HG03354 (cell line): ENCODE results near the gene PRAF2.

Source experiments
- ATAC-seq: cut with Tn5 transposase; IDR thresholded peaks from one replicate; pipeline ENCODE4 v1.9.1; 2021; ENCODE audit warnings: mild to moderate bottlenecking; ENCODE audit not compliant: unreplicated experiment, poor library complexity, severe bottlenecking

PRAF2 gene

GRCh38 chrX:49077941-49078340 is 4.1 kb upstream of the PRAF2 start:
- no peak for ATAC-seq

- no peak for ATAC-seq
Observed at GRCh38 chrX:49075347-49075746, 1.5 kb upstream of the PRAF2 start.

GRCh38 chrX:49072712-49073095 is 1.1 kb downstream of the PRAF2 start:
- no peak for ATAC-seq

GRCh38 chrX:49071877-49072711 is 1.7 kb downstream of the PRAF2 start:
- ATAC-seq: no peak

- no peak for ATAC-seq
Observed at GRCh38 chrX:49070988-49071387, 2.8 kb downstream of the PRAF2 start.

GRCh38 chrX:49069038-49069437 is 4.8 kb downstream of the PRAF2 start:
- ATAC-seq: no peak

GRCh38 chrX:49067285-49068120 is 6.3 kb downstream of the PRAF2 start:
- no peak for ATAC-seq

GRCh38 chrX:49066690-49067089 is 7.1 kb downstream of the PRAF2 start:
- ATAC-seq: no peak

GRCh38 chrX:49066278-49066677 is 7.5 kb downstream of the PRAF2 start:
- ATAC-seq: no peak

GRCh38 chrX:49064735-49065134 is 9.1 kb downstream of the PRAF2 start:
- ATAC-seq: no peak

- no peak for ATAC-seq
Observed at GRCh38 chrX:49064303-49064702, 9.5 kb downstream of the PRAF2 start.

- ATAC-seq: no peak
Observed at GRCh38 chrX:49063715-49064114, 10.1 kb downstream of the PRAF2 start.

GRCh38 chrX:49061916-49062315 is 11.9 kb downstream of the PRAF2 start:
- ATAC-seq: no peak

GRCh38 chrX:49061490-49061889 is 12.3 kb downstream of the PRAF2 start:
- no peak for ATAC-seq

- no peak for ATAC-seq
Observed at GRCh38 chrX:49060914-49061313, 12.9 kb downstream of the PRAF2 start.

GRCh38 chrX:49059681-49060085 is 14.1 kb downstream of the PRAF2 start:
- no peak for ATAC-seq

GRCh38 chrX:49059201-49059600 is 14.6 kb downstream of the PRAF2 start:
- no peak for ATAC-seq

GRCh38 chrX:49058794-49059193 is 15.0 kb downstream of the PRAF2 start, which contains the start of gene CCDC120:
CCDC120 (plus strand) TSS chrX:49058999; CDS start chrX:49062042, 3,043 bp downstream.
- no peak for ATAC-seq

GRCh38 chrX:49054073-49054762 is 19.6 kb downstream of the PRAF2 start:
- no peak for ATAC-seq
